Measurements from ENCODE around the gene ZGLP1. TPM values are rescaled to one million over a fixed set of nuclear protein-coding genes. Genes with fewer than 3 reads are reported as not detected.
A peak's percentile ranks its signal among the peaks of the same experiment; 100 is the strongest.

ZGLP1 gene
- total and polyA plus RNA-seq, 2 of the 13 experiments (the other 11 are each of a cell fraction or from before 2014, with no cell fraction given), result 2.4 to 3.0 TPM

GRCh38 chr19:10334588-10335351 is 25.2 kb upstream of the ZGLP1 start (continued):
- peak; percentile 88 for TF ChIP-seq KDM5B (CRISPR knock-in tag; IDR thresholded peaks at IDR 0.05; ENCODE audit: borderline replicate concordance)
- peak; percentile 44; the same call in 1 of the 2 replicates for TF ChIP-seq YEATS4 (CRISPR knock-in tag; IDR thresholded peaks at IDR 0.05; ENCODE audit: borderline replicate concordance)
- peak; percentile 88 for TF ChIP-seq DR1 (CRISPR knock-in tag; IDR thresholded peaks at IDR 0.05)
- no peak for TF ChIP-seq TERF1 (CRISPR knock-in tag; IDR thresholded peaks at IDR 0.05)
- peak; percentile 73; the same call in 1 of the 2 replicates for TF ChIP-seq ZNF747 (CRISPR knock-in tag; IDR thresholded peaks at IDR 0.05; ENCODE audit: borderline replicate concordance)
- TF ChIP-seq ZUFSP (CRISPR knock-in tag; IDR thresholded peaks at IDR 0.05; ENCODE audit: borderline replicate concordance), result no peak
- no peak; the same call in 1 of the 2 replicates for TF ChIP-seq RFXAP (CRISPR knock-in tag; IDR thresholded peaks at IDR 0.05; ENCODE audit: borderline replicate concordance)
- TF ChIP-seq RARA (CRISPR knock-in tag; IDR thresholded peaks at IDR 0.05), result peak; percentile 24; the same call in 1 of the 2 replicates
- TF ChIP-seq PRDM15 (CRISPR knock-in tag; IDR thresholded peaks at IDR 0.05), result peak; percentile 67; the same call in 1 of the 2 replicates
- peak; percentile 37 for TF ChIP-seq IRF2 (CRISPR knock-in tag; IDR thresholded peaks at IDR 0.05)
- no peak for TF ChIP-seq HMGA1 (CRISPR knock-in tag; conservative IDR thresholded peaks at IDR 0.05)
- TF ChIP-seq SNAPC2 (CRISPR knock-in tag; IDR thresholded peaks at IDR 0.05), result peak; percentile 24; the same call in 1 of the 2 replicates
- peak; percentile 60 for TF ChIP-seq CTCF (CRISPR knock-in tag; IDR thresholded peaks at IDR 0.05)
- no peak; the same call in 1 of the 2 replicates for TF ChIP-seq ZSCAN25 (CRISPR knock-in tag; IDR thresholded peaks at IDR 0.05)
- peak; percentile 14 for TF ChIP-seq YY1 (IDR thresholded peaks at IDR 0.05; ENCODE audit: insufficient read depth, insufficient replicate concordance, low read depth, low read length)
- peak; percentile 67 for TF ChIP-seq ERF (CRISPR knock-in tag; IDR thresholded peaks at IDR 0.05)
- TF ChIP-seq MNT (IDR thresholded peaks at IDR 0.05), result peak; percentile 65
- peak; percentile 71; the same call in 1 of the 2 replicates for TF ChIP-seq GABPB1 (CRISPR knock-in tag; IDR thresholded peaks at IDR 0.05)
- no peak for TF ChIP-seq FOXA3 (CRISPR knock-in tag; IDR thresholded peaks at IDR 0.05)

Data from HepG2 (cell line).